SK-N-SH (cell line): Measurements from ENCODE around the gene HPCAL4. TPM values are rescaled to one million over a fixed set of nuclear protein-coding genes. Genes with fewer than 3 reads are reported as not detected.

ENCODE experiments used
- CTCF ChIA-PET: fragments of 300-600, 350-600 bp; formaldehyde crosslinking; extraction: SDS; loops from one replicate; lab custom pipeline; 2021; lab: Yijun Ruan, JAX
- POLR2A ChIA-PET: fragments of 350-600 bp; sonication (Branson Sonifier 250); formaldehyde crosslinking; extraction: SDS; loops from one replicate; lab custom pipeline; 2020; ENCODE audit warnings: antibody characterized with exemption, inconsistent platforms; lab: Yijun Ruan, JAX
- DNase-seq: peaks from one replicate; pipeline ENCODE4 v3.0.0; 2012
- H2AFZ ChIP-seq: fragments of 200-600 bp; sonication (generic); 2 replicates; pipeline ENCODE4 v1.8.1; 2016; ENCODE audit warnings: antibody characterized with exemption, mild to moderate bottlenecking, low read depth
- H3F3A ChIP-seq: fragments of 200-600 bp; sonication (generic); replicated peaks from 2 replicates; pipeline ENCODE3; 2016; ENCODE audit warnings: antibody characterized with exemption, mild to moderate bottlenecking; ENCODE audit not compliant: insufficient read depth
- H3K27ac ChIP-seq, 2 experiments: fragments of 200-500 bp in 1 of 2; fragments of 200-600 bp in 1 of 2; sonication (Bioruptor generic) in 1 of 2; sonication (generic), shearing (Covaris generic) in 1 of 2; 2 replicates each; pipeline versions ENCODE4 v1.5.1 to v1.6.1; 2014 to 2016; ENCODE audit warnings: low read depth in 2 of 2, inconsistent platforms in 1 of 2, low read length in 1 of 2, mild to moderate bottlenecking in 1 of 2, mixed read lengths in 1 of 2
- H3K27me3 ChIP-seq: fragments of 200-600 bp; sonication (generic), shearing (Covaris generic); 2 replicates; pipeline ENCODE4 v1.6.1; 2016; ENCODE audit warnings: mixed run types; ENCODE audit not compliant: insufficient read depth
- H3K36me3 ChIP-seq, 2 experiments: fragments of 200-500 bp in 1 of 2; fragments of 200-600 bp in 1 of 2; sonication (Bioruptor generic) in 1 of 2; sonication (generic) in 1 of 2; replicated peaks in 1 of 2; 2 replicates each; pipeline versions ENCODE3 to v1.5.1; 2014 to 2016; ENCODE audit warnings: low read length in 1 of 2, mild to moderate bottlenecking in 1 of 2; ENCODE audit not compliant: insufficient read depth in 2 of 2, control insufficient read depth in 1 of 2
- H3K4me1 ChIP-seq, 2 experiments: fragments of 200-500 bp in 1 of 2; fragments of 200-600 bp in 1 of 2; sonication (Bioruptor generic) in 1 of 2; sonication (generic), shearing (Covaris generic) in 1 of 2; 2 replicates each; pipeline versions ENCODE4 v1.5.1 to v1.6.1; 2014 to 2016; ENCODE audit warnings: low read depth in 1 of 2, low read length in 1 of 2, mixed run types in 1 of 2; ENCODE audit not compliant: insufficient read depth in 2 of 2, control insufficient read depth in 1 of 2
- H3K4me2 ChIP-seq: fragments of 200-600 bp; sonication (generic), shearing (Covaris generic); 2 replicates; pipeline ENCODE4 v1.6.1; 2017; ENCODE audit warnings: mixed run types
- H3K4me3 ChIP-seq, 2 experiments: fragments of 200-500 bp in 1 of 2; fragments of 200-600 bp in 1 of 2; sonication (Bioruptor generic) in 1 of 2; sonication (generic), shearing (Covaris generic) in 1 of 2; 2 replicates each; pipeline versions ENCODE4 v1.5.1 to v1.8.1; 2014 to 2016; ENCODE audit warnings: low read depth in 2 of 2, inconsistent platforms in 1 of 2, low read length in 1 of 2, mild to moderate bottlenecking in 1 of 2, mixed read lengths in 1 of 2, moderate library complexity in 1 of 2
- H3K79me2 ChIP-seq: fragments of 200-600 bp; sonication (generic); 2 replicates; pipeline ENCODE4 v1.8.1; 2017; ENCODE audit warnings: mild to moderate bottlenecking; ENCODE audit not compliant: insufficient read depth
- H3K9ac ChIP-seq: fragments of 200-600 bp; sonication (generic); 2 replicates; pipeline ENCODE4 v1.6.1; 2017; ENCODE audit warnings: mixed run types
- H3K9me2 ChIP-seq: fragments of 200-600 bp; sonication (generic); 2 replicates; pipeline ENCODE4 v1.6.1; 2017; ENCODE audit warnings: mixed run types
- H3K9me3 ChIP-seq: fragments of 200-600 bp; sonication (generic); 2 replicates; pipeline ENCODE4 v1.6.1; 2017; ENCODE audit warnings: mixed run types, mild to moderate bottlenecking, moderate library complexity
- H4K20me1 ChIP-seq: fragments of 200-600 bp; sonication (generic); 2 replicates; pipeline ENCODE4 v1.6.1; 2017; ENCODE audit warnings: mild to moderate bottlenecking, mixed run types; ENCODE audit not compliant: insufficient read depth
- FOSL2 ChIP-seq: IDR thresholded peaks from 2 replicates; pipeline ENCODE4 v1.4.0; 2012; ENCODE audit warnings: low read depth, mild to moderate bottlenecking, moderate library complexity, borderline replicate concordance
- GABPA ChIP-seq: IDR thresholded peaks from 2 replicates; pipeline ENCODE4 v1.4.0; 2012; ENCODE audit warnings: low read depth, mild to moderate bottlenecking
- GATA2 ChIP-seq: sonication (generic); formaldehyde crosslinking; IDR thresholded peaks from 2 replicates; pipeline ENCODE4 v1.5.0; 2020; ENCODE audit warnings: mild to moderate bottlenecking, missing genetic modification reagents
- NFIC ChIP-seq: IDR thresholded peaks from 2 replicates; pipeline ENCODE4 v1.4.0; 2012; ENCODE audit warnings: borderline replicate concordance
- NRF1 ChIP-seq: IDR thresholded peaks from 2 replicates; pipeline ENCODE4 v1.6.1; 2012; ENCODE audit warnings: low read depth, mild to moderate bottlenecking, low read length
- POLR2AphosphoS5 ChIP-seq: IDR thresholded peaks from 2 replicates; pipeline ENCODE4 v1.6.1; 2012; ENCODE audit warnings: low read depth, low read length
- RCOR1 ChIP-seq: fragments of 150-350 bp; IDR thresholded peaks from 2 replicates; pipeline ENCODE4 v1.6.1; 2017; ENCODE audit warnings: antibody characterized with exemption, low read length
- RXRA ChIP-seq: IDR thresholded peaks from 2 replicates; pipeline ENCODE4 v1.4.0; 2012; ENCODE audit warnings: low read depth, mild to moderate bottlenecking, borderline replicate concordance
- WGBS: methylation state at CpG from one replicate; pipeline ENCODE4 v1.1.6; 2017; ENCODE audit warnings: low lambda C conversion rate; 5-methylcytosine and 5-hydroxymethylcytosine counted together
- polyA plus RNA-seq, 3 experiments: library from polyadenylated mRNA; depleted of rRNA; stranded (reverse); fragments of >200 nt; gene quantifications; 2 replicates each; pipeline ENCODE4 v1.2.3, GENCODE V29; 2012
- TF ChIP-seq, protein P1 (sequence below): IDR thresholded peaks from 2 replicates; pipeline ENCODE4 v1.6.1; 2012; ENCODE audit warnings: mild to moderate bottlenecking, low read depth, low read length, moderate library complexity
- TF ChIP-seq, protein P2 (sequence below): fragments of 150-350 bp; IDR thresholded peaks from 2 replicates; pipeline ENCODE4 v1.6.1; 2017; ENCODE audit warnings: antibody characterized with exemption, low read length, low read depth, borderline replicate concordance

The HPCAL4 gene
- polyA plus RNA-seq, 1 of the 3 experiments (the other 2 are of a cell fraction), result 0.15 TPM

DNA sequence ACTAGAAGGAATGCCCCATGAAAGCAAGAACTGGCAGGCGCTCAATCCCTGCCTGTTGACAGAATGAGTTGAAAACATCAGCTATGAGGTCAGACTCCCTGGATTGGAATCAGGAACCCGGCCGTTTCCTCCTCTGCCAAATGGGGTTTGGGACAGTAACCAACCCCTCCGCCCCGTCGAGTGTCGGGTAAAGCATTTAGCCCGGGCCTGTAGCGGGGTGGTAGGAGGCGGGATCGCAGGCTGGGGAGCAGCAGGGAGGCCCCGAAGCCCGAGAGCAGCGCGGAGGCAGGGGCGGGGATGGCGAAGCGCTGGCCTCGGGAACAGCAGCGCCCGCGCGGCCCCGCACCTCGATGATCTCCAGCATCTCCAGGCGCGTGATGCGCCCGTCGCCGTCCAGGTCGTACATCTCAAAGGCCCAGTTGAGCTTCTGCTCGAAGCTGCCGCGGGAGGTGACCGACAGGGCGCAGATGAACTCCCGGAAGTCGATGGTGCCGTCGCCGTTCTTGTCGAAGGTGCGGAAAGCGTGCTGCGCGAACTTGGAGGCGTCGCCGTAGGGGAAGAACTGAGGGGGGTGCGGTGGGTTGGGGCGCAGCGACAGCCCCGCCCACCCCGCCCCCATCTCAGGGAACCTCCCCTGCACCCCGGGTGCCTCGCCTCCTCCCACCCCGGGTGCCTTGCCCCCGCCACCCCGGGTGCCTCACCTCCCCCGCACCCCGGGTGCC lies 7.5 kb downstream of the HPCAL4 start:
- Histone ChIP-seq H3K9me2 (no peaks in the 10 kb centered on the region), H3K79me2 (no peaks in the 10 kb centered on the region), H3K4me1 (peaks cover 0 to 6% of the 10 kb centered on the region in 2 experiments; a peak in 1 of 4 replicates), H3K36me3 (no peaks in the 10 kb centered on the region), H2AFZ (no peak overlapping the region), H3K27me3 (peaks cover 24% of the 10 kb centered on the region; the same call in 1 of the 2 replicates), H3K27ac (no peak overlapping the region), H4K20me1 (no peaks in the 10 kb centered on the region), H3K9me3 (no peaks in the 10 kb centered on the region), H3K4me3 (no peak overlapping the region), H3K9ac (no peak overlapping the region), H3F3A (no peaks in the 10 kb centered on the region), H3K4me2 (no peak overlapping the region)
- 89% methylated on average over 52 of the region's 62 CpGs for WGBS
- DNase-seq, result peak; percentile 42
- CTCF ChIA-PET, result interaction anchor here (0.7 to 2.1 kb wide), 2 partner anchors 11 to 24 kb away, joined by 3 to 10 read pairs; partner anchors contain the start of gene NT5C1A
- TF ChIP-seq, protein P1, sequence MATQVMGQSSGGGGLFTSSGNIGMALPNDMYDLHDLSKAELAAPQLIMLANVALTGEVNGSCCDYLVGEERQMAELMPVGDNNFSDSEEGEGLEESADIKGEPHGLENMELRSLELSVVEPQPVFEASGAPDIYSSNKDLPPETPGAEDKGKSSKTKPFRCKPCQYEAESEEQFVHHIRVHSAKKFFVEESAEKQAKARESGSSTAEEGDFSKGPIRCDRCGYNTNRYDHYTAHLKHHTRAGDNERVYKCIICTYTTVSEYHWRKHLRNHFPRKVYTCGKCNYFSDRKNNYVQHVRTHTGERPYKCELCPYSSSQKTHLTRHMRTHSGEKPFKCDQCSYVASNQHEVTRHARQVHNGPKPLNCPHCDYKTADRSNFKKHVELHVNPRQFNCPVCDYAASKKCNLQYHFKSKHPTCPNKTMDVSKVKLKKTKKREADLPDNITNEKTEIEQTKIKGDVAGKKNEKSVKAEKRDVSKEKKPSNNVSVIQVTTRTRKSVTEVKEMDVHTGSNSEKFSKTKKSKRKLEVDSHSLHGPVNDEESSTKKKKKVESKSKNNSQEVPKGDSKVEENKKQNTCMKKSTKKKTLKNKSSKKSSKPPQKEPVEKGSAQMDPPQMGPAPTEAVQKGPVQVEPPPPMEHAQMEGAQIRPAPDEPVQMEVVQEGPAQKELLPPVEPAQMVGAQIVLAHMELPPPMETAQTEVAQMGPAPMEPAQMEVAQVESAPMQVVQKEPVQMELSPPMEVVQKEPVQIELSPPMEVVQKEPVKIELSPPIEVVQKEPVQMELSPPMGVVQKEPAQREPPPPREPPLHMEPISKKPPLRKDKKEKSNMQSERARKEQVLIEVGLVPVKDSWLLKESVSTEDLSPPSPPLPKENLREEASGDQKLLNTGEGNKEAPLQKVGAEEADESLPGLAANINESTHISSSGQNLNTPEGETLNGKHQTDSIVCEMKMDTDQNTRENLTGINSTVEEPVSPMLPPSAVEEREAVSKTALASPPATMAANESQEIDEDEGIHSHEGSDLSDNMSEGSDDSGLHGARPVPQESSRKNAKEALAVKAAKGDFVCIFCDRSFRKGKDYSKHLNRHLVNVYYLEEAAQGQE, result no peak
- TF ChIP-seq, protein P2, sequence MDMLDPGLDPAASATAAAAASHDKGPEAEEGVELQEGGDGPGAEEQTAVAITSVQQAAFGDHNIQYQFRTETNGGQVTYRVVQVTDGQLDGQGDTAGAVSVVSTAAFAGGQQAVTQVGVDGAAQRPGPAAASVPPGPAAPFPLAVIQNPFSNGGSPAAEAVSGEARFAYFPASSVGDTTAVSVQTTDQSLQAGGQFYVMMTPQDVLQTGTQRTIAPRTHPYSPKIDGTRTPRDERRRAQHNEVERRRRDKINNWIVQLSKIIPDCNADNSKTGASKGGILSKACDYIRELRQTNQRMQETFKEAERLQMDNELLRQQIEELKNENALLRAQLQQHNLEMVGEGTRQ, result no peak
- TF ChIP-seq RCOR1, result no peak
- no peak for TF ChIP-seq POLR2AphosphoS5
- TF ChIP-seq NFIC, result no peak
- no peak for TF ChIP-seq FOSL2
- TF ChIP-seq NRF1, result no peak
- TF ChIP-seq RXRA, result no peak
- POLR2A ChIA-PET, result interaction anchor here (0.6 kb wide), 1 partner anchor 16 kb away, joined by 3 read pairs; no protein-coding TSS in a partner anchor

DNA sequence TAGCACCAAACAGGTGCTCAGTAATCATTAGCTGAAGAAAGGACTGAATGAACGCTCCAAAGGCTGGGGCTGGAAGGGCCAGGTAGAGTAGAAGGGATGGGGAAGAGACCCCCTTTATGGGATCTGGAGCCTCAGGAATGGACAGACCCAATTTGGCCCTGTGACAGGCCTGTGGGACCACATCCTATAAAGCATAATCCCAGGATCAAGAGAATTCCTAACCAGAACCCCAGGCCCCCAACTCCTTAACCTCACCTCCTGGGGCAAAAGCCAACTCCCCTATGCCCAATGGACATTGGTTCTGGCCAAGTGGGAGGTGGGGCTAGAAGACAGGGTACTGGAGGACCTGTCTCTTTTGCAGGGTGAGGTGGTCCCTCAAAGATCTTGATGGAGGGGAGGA lies 9.2 kb downstream of the HPCAL4 start:
- Histone ChIP-seq H3K9me2 (no peaks in the 10 kb centered on the region), H4K20me1 (no peaks in the 10 kb centered on the region), H3K27me3 (peaks cover 16% of the 10 kb centered on the region; the same call in 1 of the 2 replicates), H3K9ac (no peak overlapping the region), H3K9me3 (no peaks in the 10 kb centered on the region), H3K4me3 (no peak overlapping the region), H3F3A (no peaks in the 10 kb centered on the region), H3K36me3 (no peaks in the 10 kb centered on the region), H3K27ac (no peak overlapping the region), H3K4me2 (no peak overlapping the region), H3K79me2 (no peaks in the 10 kb centered on the region), H3K4me1 (no peaks in the 10 kb centered on the region; a peak in 1 of 4 replicates), H2AFZ (no peak overlapping the region)
- ChIA-PET CTCF (interaction anchor here (1.2 to 2.2 kb wide), 4 partner anchors 9 to 76 kb away, joined by 4 to 16 read pairs (median 5); partner anchors contain the start of gene NT5C1A), POLR2A (interaction anchor here (0.6 to 1.3 kb wide), 3 partner anchors 9 to 553 kb away, joined by 3 to 6 read pairs (median 3); partner anchors contain the start of gene HPCAL4)
- no peak for DNase-seq
- TF ChIP-seq GATA2, result no peak
- TF ChIP-seq GABPA, result no peak
- 40% methylated on average over 1 of the region's 1 CpG for WGBS
